PC-9 (cell line): ENCODE data around the gene MRPL41. TPM values are rescaled to one million over a fixed set of nuclear protein-coding genes. Genes with fewer than 3 reads are reported as not detected.
"Not testable (repeated sequence)": the region's sequence is repeated elsewhere in the genome, so short reads cannot be mapped to it uniquely, and the experiment has no call there.

Source experiments
- BruUV-seq: library from RNA; stranded (reverse); fragments of 400-500 nt; replicated peaks from 2 replicates; lab custom pipeline; 2021; lab: Mats Ljungman, UMichigan
- CTCF ChIA-PET: fragments of 300-600 bp; sonication (Branson Sonifier 250); formaldehyde crosslinking; loops from one replicate; lab custom pipeline; 2022; ENCODE audit warnings: antibody characterized with exemption; lab: Charles Lee
- POLR2A ChIA-PET: fragments of 300-600 bp; sonication (Branson Sonifier 250); formaldehyde crosslinking; loops from one replicate; lab custom pipeline; 2022; ENCODE audit warnings: antibody characterized with exemption; ENCODE audit not compliant: unreplicated experiment; lab: Charles Lee
- DNase-seq, 2 experiments: peaks; one replicate each; pipeline versions ENCODE4 v3.0.0 to v3.0.0-alpha.2; 2015 to 2022; ENCODE audit warnings: mixed read lengths in 1 of 2
- H2AFZ ChIP-seq: fragments of 200-600 bp; sonication (generic); 2 replicates; pipeline ENCODE4 v1.8.1; 2017; ENCODE audit warnings: antibody characterized with exemption
- H3F3A ChIP-seq: fragments of 200-600 bp; sonication (generic); 2 replicates; pipeline ENCODE4 v1.8.1; 2017; ENCODE audit warnings: antibody characterized with exemption, mild to moderate bottlenecking, low read depth; ENCODE audit not compliant: insufficient read depth
- H3K27ac ChIP-seq: fragments of 200-600 bp; sonication (generic); 2 replicates; pipeline ENCODE4 v1.6.1; 2016; ENCODE audit warnings: mixed run types
- H3K27me3 ChIP-seq: fragments of 200-600 bp; sonication (generic); 2 replicates; pipeline ENCODE4 v1.6.1; 2016; ENCODE audit warnings: low read depth, mixed run types; ENCODE audit not compliant: insufficient read depth
- H3K36me3 ChIP-seq: fragments of 200-600 bp; sonication (generic); 2 replicates; pipeline ENCODE4 v1.6.1; 2016; ENCODE audit warnings: low read depth, mixed run types
- H3K4me1 ChIP-seq: fragments of 200-600 bp; sonication (generic); replicated peaks from 2 replicates; pipeline ENCODE4 v1.6.1; 2016; ENCODE audit warnings: mixed run types; ENCODE audit not compliant: insufficient read depth
- H3K4me2 ChIP-seq: fragments of 200-600 bp; sonication (generic); 2 replicates; pipeline ENCODE4 v1.6.1; 2017; ENCODE audit warnings: mixed run types
- H3K4me3 ChIP-seq: fragments of 200-600 bp; sonication (generic); 2 replicates; pipeline ENCODE4 v1.6.1; 2016; ENCODE audit warnings: mixed run types
- H3K79me2 ChIP-seq: fragments of 200-600 bp; sonication (generic); 2 replicates; pipeline ENCODE4 v1.6.1; 2017; ENCODE audit warnings: low read depth, mixed run types
- H3K9me2 ChIP-seq: fragments of 200-600 bp; sonication (generic); 2 replicates; pipeline ENCODE4 v1.8.1; 2017; ENCODE audit warnings: mild to moderate bottlenecking; ENCODE audit not compliant: insufficient read depth
- H3K9me3 ChIP-seq: fragments of 200-600 bp; sonication (generic); 2 replicates; pipeline ENCODE4 v1.8.1; 2016; ENCODE audit warnings: low read depth; ENCODE audit not compliant: insufficient read depth
- H4K20me1 ChIP-seq: fragments of 200-600 bp; sonication (generic); 2 replicates; pipeline ENCODE4 v1.8.1; 2017; ENCODE audit not compliant: insufficient read depth
- EZH2 ChIP-seq: fragments of 200-600 bp; sonication (generic); IDR thresholded peaks from 2 replicates; pipeline ENCODE4 v1.8.0; 2017; ENCODE audit warnings: antibody characterized with exemption, low read depth
- intact Hi-C: fragments of 100-400 bp; cut with micrococcal nuclease; formaldehyde crosslinking; loops from one replicate; pipeline ENCODE4 v1.10.0; 2022; ENCODE audit not compliant: unreplicated experiment
- total RNA-seq: library from RNA; stranded (reverse); gene quantifications from 2 replicates; pipeline ENCODE4 v1.2.3, GENCODE V29; 2021
- TF ChIP-seq, protein P1 (sequence below): fragments of 200-600 bp; sonication (generic); conservative IDR thresholded peaks from 2 replicates; pipeline ENCODE4 v1.6.1; 2017; ENCODE audit warnings: mixed run types, antibody characterized with exemption, mild to moderate bottlenecking, moderate library complexity

Gene MRPL41
- total RNA-seq, 1 experiment from 2014 or later: 54.5 TPM

- ChIA-PET CTCF (no interaction called here), POLR2A (no interaction called here)
- Histone ChIP-seq H3K4me1 (peaks cover 9% of the 10 kb centered on the region; the same call in 1 of the 2 replicates), H3K9me2 (no peaks in the 10 kb centered on the region), H3K4me2 (no peak overlapping the region), H2AFZ (no peak overlapping the region), H3K27ac (no peak overlapping the region), H3K4me3 (no peak overlapping the region), H3K9me3 (no peaks in the 10 kb centered on the region), H3K27me3 (no peaks in the 10 kb centered on the region), H3K79me2 (no peaks in the 10 kb centered on the region), H3K36me3 (no peaks in the 10 kb centered on the region), H4K20me1 (no peaks in the 10 kb centered on the region), H3F3A (peaks cover 11% of the 10 kb centered on the region; the same call in 1 of the 2 replicates)
- no peak for TF ChIP-seq EZH2
- TF ChIP-seq, protein P1, sequence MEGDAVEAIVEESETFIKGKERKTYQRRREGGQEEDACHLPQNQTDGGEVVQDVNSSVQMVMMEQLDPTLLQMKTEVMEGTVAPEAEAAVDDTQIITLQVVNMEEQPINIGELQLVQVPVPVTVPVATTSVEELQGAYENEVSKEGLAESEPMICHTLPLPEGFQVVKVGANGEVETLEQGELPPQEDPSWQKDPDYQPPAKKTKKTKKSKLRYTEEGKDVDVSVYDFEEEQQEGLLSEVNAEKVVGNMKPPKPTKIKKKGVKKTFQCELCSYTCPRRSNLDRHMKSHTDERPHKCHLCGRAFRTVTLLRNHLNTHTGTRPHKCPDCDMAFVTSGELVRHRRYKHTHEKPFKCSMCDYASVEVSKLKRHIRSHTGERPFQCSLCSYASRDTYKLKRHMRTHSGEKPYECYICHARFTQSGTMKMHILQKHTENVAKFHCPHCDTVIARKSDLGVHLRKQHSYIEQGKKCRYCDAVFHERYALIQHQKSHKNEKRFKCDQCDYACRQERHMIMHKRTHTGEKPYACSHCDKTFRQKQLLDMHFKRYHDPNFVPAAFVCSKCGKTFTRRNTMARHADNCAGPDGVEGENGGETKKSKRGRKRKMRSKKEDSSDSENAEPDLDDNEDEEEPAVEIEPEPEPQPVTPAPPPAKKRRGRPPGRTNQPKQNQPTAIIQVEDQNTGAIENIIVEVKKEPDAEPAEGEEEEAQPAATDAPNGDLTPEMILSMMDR: no peak
- no TSS peak for BruUV-seq
- intact Hi-C loops: no loop called here
- no peak for DNase-seq
Observed at GRCh38 chr9:137516144-137516917, 35.3 kb upstream of the MRPL41 start.

GRCh38 chr9:137518661-137519459 lies 32.8 kb upstream of the MRPL41 start:
- H3K27me3 ChIP-seq, intact Hi-C loops, H3K4me3 ChIP-seq, H3K4me2 ChIP-seq, H3K9me2 ChIP-seq, BruUV-seq, DNase-seq, H2AFZ ChIP-seq, H3K36me3 ChIP-seq, H3K27ac ChIP-seq, H3K9me3 ChIP-seq, POLR2A ChIA-PET, H4K20me1 ChIP-seq, H3K4me1 ChIP-seq, H3F3A ChIP-seq, H3K79me2 ChIP-seq, CTCF ChIA-PET: not testable (repeated sequence)

- Histone ChIP-seq H3K9me2 (no peaks in the 10 kb centered on the region), H3K9me3 (no peaks in the 10 kb centered on the region), H3K4me1 (no peaks in the 10 kb centered on the region), H3K27me3 (no peaks in the 10 kb centered on the region), H3F3A (peaks cover 4% of the 10 kb centered on the region; the same call in 1 of the 2 replicates), H4K20me1 (no peaks in the 10 kb centered on the region), H3K27ac (no peak overlapping the region), H3K4me3 (no peak overlapping the region), H2AFZ (no peak overlapping the region), H3K4me2 (no peak overlapping the region), H3K79me2 (no peaks in the 10 kb centered on the region), H3K36me3 (no peaks in the 10 kb centered on the region)
- TF ChIP-seq EZH2: no peak
- TF ChIP-seq, protein P1: no peak
- ChIA-PET POLR2A (no interaction called here), CTCF (no interaction called here)
- intact Hi-C loops: no loop called here
- no peak for DNase-seq
- no TSS peak for BruUV-seq
Observed at GRCh38 chr9:137519553-137519952, 32.1 kb upstream of the MRPL41 start.
